ENCODE results near the gene KCNJ3. TPM values are rescaled to one million over a fixed set of nuclear protein-coding genes. Genes with fewer than 3 reads are reported as not detected.

Gene KCNJ3
- total and polyA plus RNA-seq, 8 donors, result 0.10 to 0.65 (median 0.25) TPM; not detected in 1

- H3K27ac ChIP-seq, result no peak overlapping the region
- intact Hi-C loops (cut with DNase I), result no loop called here
- H3K36me3 ChIP-seq, result no peaks in the 10 kb centered on the region
- H3K9me3 ChIP-seq, result no peaks in the 10 kb centered on the region
- no peak overlapping the region for H3K4me3 ChIP-seq
- no peak for TF ChIP-seq CTCF (IDR thresholded peaks at IDR 0.05)
- ATAC-seq (no peak), DNase-seq (no peak)
- peaks cover 0 to 13% of the 10 kb centered on the region in 2 donors for H3K4me1 ChIP-seq
- H3K27me3 ChIP-seq, result peaks cover 38 to 41% of the 10 kb centered on the region in 2 donors
Observed at GRCh38 chr2:154700136-154700535, 1.6 kb downstream of the KCNJ3 start.

- DNase-seq (no peak), ATAC-seq (no peak)
- Histone ChIP-seq H3K4me1 (no peaks in the 10 kb centered on the region), H3K36me3 (no peaks in the 10 kb centered on the region), H3K27ac (no peak overlapping the region), H3K4me3 (no peak overlapping the region), H3K9me3 (no peaks in the 10 kb centered on the region), H3K27me3 (peaks cover under 1 to 3% of the 10 kb centered on the region in 2 donors)
- intact Hi-C loops (cut with DNase I), result no loop called here
- TF ChIP-seq CTCF (IDR thresholded peaks at IDR 0.05), result no peak
Observed at GRCh38 chr2:154704991-154705390, 6.5 kb downstream of the KCNJ3 start.

GRCh38 chr2:154706660-154707059 is 8.2 kb downstream of the KCNJ3 start:
- ATAC-seq, result no peak
- H3K4me1 ChIP-seq, result no peaks in the 10 kb centered on the region
- H3K27me3 ChIP-seq, result no peaks in the 10 kb centered on the region
- no peak overlapping the region for H3K4me3 ChIP-seq
- H3K27ac ChIP-seq, result no peak overlapping the region
- DNase-seq, result no peak
- H3K9me3 ChIP-seq, result no peaks in the 10 kb centered on the region
- TF ChIP-seq CTCF (IDR thresholded peaks at IDR 0.05), result no peak
- no peaks in the 10 kb centered on the region for H3K36me3 ChIP-seq
- intact Hi-C loops (cut with DNase I), result no loop called here

GRCh38 chr2:154707994-154708575 is 9.6 kb downstream of the KCNJ3 start:
- H3K36me3 ChIP-seq, result no peaks in the 10 kb centered on the region
- H3K4me1 ChIP-seq, result no peaks in the 10 kb centered on the region
- intact Hi-C loops (cut with DNase I), result no loop called here
- DNase-seq (no peak), ATAC-seq (no peak)
- no peaks in the 10 kb centered on the region for H3K9me3 ChIP-seq
- no peak for TF ChIP-seq CTCF (IDR thresholded peaks at IDR 0.05)
- H3K27ac ChIP-seq, result no peak overlapping the region
- no peak overlapping the region for H3K4me3 ChIP-seq
- no peaks in the 10 kb centered on the region for H3K27me3 ChIP-seq

- H3K4me3 ChIP-seq, result no peak overlapping the region
- intact Hi-C loops (cut with DNase I), result no loop called here
- no peaks in the 10 kb centered on the region for H3K27me3 ChIP-seq
- H3K9me3 ChIP-seq, result no peaks in the 10 kb centered on the region
- ATAC-seq (no peak), DNase-seq (peak in 1 of 4 donors; percentile 65)
- H3K27ac ChIP-seq, result no peak overlapping the region
- H3K36me3 ChIP-seq, result no peaks in the 10 kb centered on the region
- no peaks in the 10 kb centered on the region for H3K4me1 ChIP-seq
- TF ChIP-seq CTCF (IDR thresholded peaks at IDR 0.05), result no peak
Observed at GRCh38 chr2:154709215-154709614, 10.7 kb downstream of the KCNJ3 start.
